ENCODE results near the gene CPVL. TPM values are rescaled to one million over a fixed set of nuclear protein-coding genes. Genes with fewer than 3 reads are reported as not detected.
A peak's percentile ranks its signal among the peaks of the same experiment; 100 is the strongest.

The CPVL gene
- polyA plus RNA-seq, 3 donors, result 410 to 1,111 (median 1,108) TPM

DNA sequence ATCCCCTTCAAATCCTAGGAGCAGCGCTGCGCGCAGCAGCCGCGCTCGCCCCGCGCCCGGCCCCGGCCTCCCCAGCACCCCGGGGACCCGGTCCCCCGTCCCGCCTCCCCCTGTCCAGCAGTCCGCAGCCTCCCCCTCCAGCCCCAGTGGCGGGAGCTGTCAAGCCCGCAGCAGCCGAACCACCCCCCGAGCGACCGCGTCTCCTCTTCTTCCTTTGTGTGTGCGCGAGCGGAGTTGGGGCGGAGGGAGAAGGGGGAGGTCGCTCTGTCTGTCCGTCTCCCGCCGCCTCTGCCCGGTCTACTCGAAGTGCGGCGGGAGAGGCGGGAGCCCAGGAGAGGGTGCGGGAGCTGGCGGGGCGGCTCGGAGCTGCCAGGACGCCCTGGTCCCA lies 47.9 kb upstream of the CPVL start:
- Mint-ChIP-seq H3K9me3 (peaks cover 0 to 7% (median 2%) of the 10 kb centered on the region in 7 donors), H3K27ac (no peak overlapping the region), H3K27me3 (ENCODE audit: low read depth in 3 of 3) (peaks cover 24 to 40% (median 24%) of the 10 kb centered on the region in 3 donors), H3K4me1 (peaks cover 39% of the 10 kb centered on the region), H3K4me3 (peak overlapping the region; percentile 88 to 100), H3K36me3 (peaks cover 28 to 32% of the 10 kb centered on the region in 2 donors)
- Histone ChIP-seq H3K36me3 (replicated peaks in 1 of 2; ENCODE audit: control insufficient read depth in 1 of 2, insufficient read depth in 2 of 2, low read length in 2 of 2) (no peaks in the 10 kb centered on the region), H3K9ac (ENCODE audit: insufficient read depth, low read length, poor library complexity, severe bottlenecking) (peak overlapping the region; percentile 82), H3K4me3 (replicated peaks in 1 of 3; ENCODE audit: low read depth in 2 of 3, low read length in 3 of 3) (peak overlapping the region; percentile 79 to 89 (median 83)), H3K27ac (ENCODE audit: low read depth in 1 of 2, low read length in 2 of 2) (peak overlapping the region in 1 of 2 donors; percentile 75), H3K27me3 (ENCODE audit: control insufficient read depth in 2 of 2, insufficient read depth in 2 of 2, low read length in 2 of 2) (peaks cover 9 to 23% of the 10 kb centered on the region in 2 donors), H3K4me1 (ENCODE audit: control insufficient read depth in 1 of 2, insufficient read depth in 2 of 2, low read length in 2 of 2) (peaks cover 23 to 36% of the 10 kb centered on the region in 2 donors), H4K20me1 (ENCODE audit: insufficient read depth, low read length) (peaks cover 67% of the 10 kb centered on the region), H3K4me2 (replicated peaks; ENCODE audit: extremely low read depth, low read length, poor library complexity, severe bottlenecking) (peak overlapping the region; percentile 84), H3K79me2 (ENCODE audit: insufficient read depth, low read length) (peaks cover 7% of the 10 kb centered on the region), H3K9me3 (replicated peaks in 1 of 2; ENCODE audit: control insufficient read depth in 1 of 2, insufficient read depth in 1 of 2, low read length in 2 of 2) (no peaks in the 10 kb centered on the region), H2AFZ (ENCODE audit: insufficient read depth, low read depth, low read length, poor library complexity, severe bottlenecking) (peak overlapping the region; percentile 84)
- peak in 1 of 3 donors; percentile 18 for DNase-seq
- TF ChIP-seq CTCF (IDR thresholded peaks at IDR 0.05), result no peak
- intact Hi-C loops (cut with micrococcal nuclease), result loop anchor here (5.0 to 10.0 kb wide), 4 partner anchors 49 to 213 kb away; partner anchors contain the start of gene CPVL (in 1 of the 2)
- WGBS (ENCODE audit: insufficient coverage), result 2% methylated on average over 24 of the region's 40 CpGs

DNA sequence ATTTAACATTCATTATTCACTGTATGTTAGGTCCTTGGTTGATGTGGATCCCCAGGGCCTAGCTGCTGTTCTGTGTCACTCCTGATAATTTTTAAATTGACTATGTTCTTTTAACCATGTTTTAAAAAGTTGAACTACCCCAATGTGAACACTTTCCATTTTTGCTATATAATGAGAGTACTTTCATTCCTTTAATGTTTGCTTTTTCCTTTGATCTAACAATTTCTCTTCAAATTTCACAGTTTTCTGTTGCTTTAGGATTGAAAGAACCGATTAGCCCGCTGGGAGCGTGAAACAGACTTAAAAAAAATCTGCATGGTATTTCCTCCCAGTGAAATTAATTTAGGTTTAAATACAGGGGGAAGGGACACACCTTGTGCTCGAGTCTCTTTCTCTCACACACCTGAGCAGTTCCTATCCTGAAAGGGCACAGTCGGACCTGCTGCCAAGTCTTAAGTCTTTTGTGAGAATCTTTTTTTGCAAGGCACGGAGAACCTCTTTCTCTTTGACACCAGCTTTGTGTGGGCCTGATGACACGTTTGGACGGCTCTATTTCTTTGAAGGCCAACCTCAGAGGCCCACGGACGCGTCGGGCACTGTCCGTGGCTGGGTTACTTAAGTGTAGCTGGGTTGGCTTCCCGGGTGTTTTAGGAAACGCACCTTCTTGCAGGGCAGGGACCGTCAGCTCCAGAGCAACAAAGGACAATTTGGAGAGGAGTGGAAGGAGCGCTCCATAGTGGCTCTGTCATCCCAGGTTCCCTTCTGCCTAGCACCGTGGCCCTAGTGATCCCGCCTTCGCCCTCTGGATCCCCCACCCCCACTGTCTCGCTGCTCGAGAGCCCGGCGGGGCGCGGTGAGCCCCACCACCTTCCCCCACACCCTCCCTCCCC lies 47.2 kb upstream of the CPVL start:
- Mint-ChIP-seq H3K27me3 (ENCODE audit: low read depth in 3 of 3) (peaks cover 24 to 40% (median 24%) of the 10 kb centered on the region in 3 donors), H3K9me3 (peaks cover 0 to 7% (median 2%) of the 10 kb centered on the region in 7 donors), H3K36me3 (peaks cover 32% of the 10 kb centered on the region in 2 donors), H3K27ac (peak overlapping the region in 1 of 7 donors; percentile 25), H3K4me1 (peaks cover 39% of the 10 kb centered on the region), H3K4me3 (peak overlapping the region; percentile 82 to 88)
- Histone ChIP-seq H3K4me3 (replicated peaks in 1 of 3; ENCODE audit: low read depth in 2 of 3, low read length in 3 of 3) (peak overlapping the region in 1 of 3 experiments; percentile 89), H3K4me1 (ENCODE audit: control insufficient read depth in 1 of 2, insufficient read depth in 2 of 2, low read length in 2 of 2) (peaks cover 23 to 36% of the 10 kb centered on the region in 2 donors), H3K4me2 (replicated peaks; ENCODE audit: extremely low read depth, low read length, poor library complexity, severe bottlenecking) (peak overlapping the region; percentile 84), H3K9me3 (replicated peaks in 1 of 2; ENCODE audit: control insufficient read depth in 1 of 2, insufficient read depth in 1 of 2, low read length in 2 of 2) (no peaks in the 10 kb centered on the region), H2AFZ (ENCODE audit: insufficient read depth, low read depth, low read length, poor library complexity, severe bottlenecking) (no peak overlapping the region), H3K27me3 (ENCODE audit: control insufficient read depth in 2 of 2, insufficient read depth in 2 of 2, low read length in 2 of 2) (peaks cover 9 to 23% of the 10 kb centered on the region in 2 donors), H3K27ac (ENCODE audit: low read depth in 1 of 2, low read length in 2 of 2) (no peak overlapping the region), H3K36me3 (replicated peaks in 1 of 2; ENCODE audit: control insufficient read depth in 1 of 2, insufficient read depth in 2 of 2, low read length in 2 of 2) (no peaks in the 10 kb centered on the region), H3K79me2 (ENCODE audit: insufficient read depth, low read length) (peaks cover under 1% of the 10 kb centered on the region), H4K20me1 (ENCODE audit: insufficient read depth, low read length) (peaks cover 65% of the 10 kb centered on the region), H3K9ac (ENCODE audit: insufficient read depth, low read length, poor library complexity, severe bottlenecking) (peak overlapping the region; percentile 82)
- no peak for TF ChIP-seq CTCF (IDR thresholded peaks at IDR 0.05)
- intact Hi-C loops (cut with micrococcal nuclease), result loop anchor here (5.0 to 10.0 kb wide), 4 partner anchors 49 to 214 kb away; partner anchors contain the start of gene CPVL (in 1 of the 2)
- WGBS (ENCODE audit: insufficient coverage), result 41% methylated on average over 14 of the region's 26 CpGs
- no peak for DNase-seq

All from CD14-positive monocyte (primary cell).